WTC11 (cell line): ENCODE results near the gene TRMU. TPM values are rescaled to one million over a fixed set of nuclear protein-coding genes. Genes with fewer than 3 reads are reported as not detected.
"Not testable (repeated sequence)": the region's sequence is repeated elsewhere in the genome, so short reads cannot be mapped to it uniquely, and the experiment has no call there.

Experiments used
- ATAC-seq: fragments of 200-7000 bp; cut with Tn5 transposase; 2 replicates; pipeline ENCODE4 v1.10.0; 2021; ENCODE audit warnings: mild to moderate bottlenecking, moderate library complexity
- CTCF ChIA-PET: fragments of 300-600 bp; sonication (Branson Sonifier 250); formaldehyde crosslinking; loops from one replicate; lab custom pipeline; 2021; ENCODE audit warnings: antibody characterized with exemption; lab: Charles Lee
- POLR2A ChIA-PET: fragments of 350-600 bp; sonication (Branson Sonifier 250); formaldehyde crosslinking; loops from one replicate; lab custom pipeline; 2021; ENCODE audit warnings: antibody characterized with exemption; lab: Charles Lee
- DNase-seq: peaks from one replicate; pipeline ENCODE4 v3.0.0; 2021; ENCODE audit warnings: low spot score
- H3K27ac Mint-ChIP-seq: 2 replicates; pipeline ENCODE4 v1.8.0; 2021; ENCODE audit warnings: mixed read lengths
- H3K27me3 Mint-ChIP-seq: 2 replicates; pipeline ENCODE4 v1.8.0; 2021; ENCODE audit warnings: low read depth, mild to moderate bottlenecking, moderate library complexity, mixed read lengths
- H3K36me3 Mint-ChIP-seq: 2 replicates; pipeline ENCODE4 v1.8.0; 2021; ENCODE audit warnings: mixed read lengths
- H3K4me1 Mint-ChIP-seq: 2 replicates; pipeline ENCODE4 v1.8.0; 2022; ENCODE audit warnings: mixed read lengths
- H3K4me3 Mint-ChIP-seq: 2 replicates; pipeline ENCODE4 v1.8.0; 2021; ENCODE audit warnings: mild to moderate bottlenecking, moderate library complexity, mixed read lengths
- H3K9me3 Mint-ChIP-seq: 2 replicates; pipeline ENCODE4 v1.8.0; 2021; ENCODE audit warnings: mixed read lengths
- AR ChIP-seq: fragments of 250-450 bp; sonication (Bioruptor Pico); IDR thresholded peaks from 2 replicates; pipeline ENCODE4 v1.9.0; 2021; ENCODE audit warnings: mild to moderate bottlenecking
- ATF3 ChIP-seq: sonication (generic); formaldehyde crosslinking; conservative IDR thresholded peaks from 2 replicates; pipeline ENCODE4 v1.8.1; 2022; ENCODE audit warnings: mild to moderate bottlenecking, missing genetic modification reagents
- E2F5 ChIP-seq: sonication (generic); formaldehyde crosslinking; IDR thresholded peaks from 2 replicates; pipeline ENCODE4 v1.8.1; 2022; ENCODE audit warnings: mild to moderate bottlenecking, moderate library complexity, missing genetic modification reagents
- ELF4 ChIP-seq: sonication (generic); formaldehyde crosslinking; IDR thresholded peaks from 2 replicates; pipeline ENCODE4 v1.8.1; 2022; ENCODE audit warnings: low read depth, mild to moderate bottlenecking, moderate library complexity, missing genetic modification reagents
- EMX1 ChIP-seq: fragments of 250-450 bp; sonication (Bioruptor Pico); IDR thresholded peaks from 2 replicates; pipeline ENCODE4 v1.8.0; 2021; ENCODE audit warnings: mild to moderate bottlenecking
- GTF2I ChIP-seq: fragments of 250-450 bp; sonication (Bioruptor Pico); conservative IDR thresholded peaks from 2 replicates; pipeline ENCODE4 v1.4.0; 2021; ENCODE audit warnings: mild to moderate bottlenecking
- IRF2 ChIP-seq: sonication (generic); formaldehyde crosslinking; IDR thresholded peaks from 2 replicates; pipeline ENCODE4 v1.8.0; 2022; ENCODE audit warnings: low read depth, missing genetic modification reagents, borderline replicate concordance
- JAZF1 ChIP-seq: fragments of 250-450 bp; sonication (Bioruptor Pico); IDR thresholded peaks from 2 replicates; pipeline ENCODE4 v1.9.0; 2021; ENCODE audit warnings: moderate library complexity, mild to moderate bottlenecking, inconsistent platforms
- KAT7 ChIP-seq: sonication (generic); formaldehyde crosslinking; IDR thresholded peaks from 2 replicates; pipeline ENCODE4 v1.8.1; 2023; ENCODE audit warnings: missing genetic modification reagents, mild to moderate bottlenecking, borderline replicate concordance
- MXD4 ChIP-seq: fragments of 250-450 bp; sonication (Bioruptor Pico); IDR thresholded peaks from 2 replicates; pipeline ENCODE4 v1.8.0; 2021; ENCODE audit warnings: mild to moderate bottlenecking, moderate library complexity, borderline replicate concordance
- NR3C1 ChIP-seq: sonication (generic); formaldehyde crosslinking; conservative IDR thresholded peaks from 2 replicates; pipeline ENCODE4 v1.8.1; 2023; ENCODE audit warnings: low read depth, mild to moderate bottlenecking, missing genetic modification reagents
- OVOL2 ChIP-seq: fragments of 250-450 bp; sonication (Bioruptor Pico); IDR thresholded peaks from 2 replicates; pipeline ENCODE4 v1.9.0; 2021; ENCODE audit warnings: mild to moderate bottlenecking, borderline replicate concordance
- PRRX2 ChIP-seq: fragments of 250-450 bp; sonication (Bioruptor Pico); IDR thresholded peaks from 2 replicates; pipeline ENCODE4 v1.8.0; 2021; ENCODE audit warnings: mild to moderate bottlenecking
- RELA ChIP-seq: sonication (generic); formaldehyde crosslinking; IDR thresholded peaks from 2 replicates; pipeline ENCODE4 v1.8.1; 2022; ENCODE audit warnings: missing genetic modification reagents, mild to moderate bottlenecking, borderline replicate concordance
- SOX15 ChIP-seq: fragments of 250-450 bp; sonication (Bioruptor Pico); IDR thresholded peaks from 2 replicates; pipeline ENCODE4 v1.9.0; 2021; ENCODE audit warnings: mild to moderate bottlenecking
- TEAD4 ChIP-seq: sonication (generic); formaldehyde crosslinking; IDR thresholded peaks from 2 replicates; pipeline ENCODE4 v1.8.0; 2022; ENCODE audit warnings: mild to moderate bottlenecking, missing genetic modification reagents
- TP53 ChIP-seq: sonication (generic); formaldehyde crosslinking; IDR thresholded peaks from 2 replicates; pipeline ENCODE4 v1.8.1; 2023; ENCODE audit warnings: mild to moderate bottlenecking, missing genetic modification reagents
- ZBTB21 ChIP-seq: sonication (generic); formaldehyde crosslinking; IDR thresholded peaks from 2 replicates; pipeline ENCODE4 v1.8.1; 2023; ENCODE audit warnings: mild to moderate bottlenecking, missing genetic modification reagents, borderline replicate concordance
- ZBTB43 ChIP-seq: sonication (generic); formaldehyde crosslinking; IDR thresholded peaks from 2 replicates; pipeline ENCODE4 v1.8.1; 2023; ENCODE audit warnings: mild to moderate bottlenecking, missing genetic modification reagents
- ZNF121 ChIP-seq: sonication (generic); formaldehyde crosslinking; IDR thresholded peaks from 2 replicates; pipeline ENCODE4 v1.8.0; 2023; ENCODE audit warnings: missing genetic modification reagents
- ZNF138 ChIP-seq: sonication (generic); formaldehyde crosslinking; conservative IDR thresholded peaks from 2 replicates; pipeline ENCODE4 v1.8.1; 2022; ENCODE audit warnings: mild to moderate bottlenecking, moderate library complexity, missing genetic modification reagents
- ZNF232 ChIP-seq: sonication (generic); formaldehyde crosslinking; IDR thresholded peaks from 2 replicates; pipeline ENCODE4 v1.8.0; 2022; ENCODE audit warnings: mild to moderate bottlenecking, missing genetic modification reagents
- ZNF317 ChIP-seq: sonication (generic); formaldehyde crosslinking; IDR thresholded peaks from 2 replicates; pipeline ENCODE4 v1.8.1; 2023; ENCODE audit warnings: low read depth, mild to moderate bottlenecking, moderate library complexity, missing genetic modification reagents, borderline replicate concordance
- ZSCAN18 ChIP-seq: fragments of 250-450 bp; sonication (Bioruptor Pico); IDR thresholded peaks from 2 replicates; pipeline ENCODE4 v2.1.2; 2022; ENCODE audit warnings: mild to moderate bottlenecking, moderate library complexity
- total RNA-seq: library from RNA; stranded (reverse); gene quantifications from 3 replicates; pipeline ENCODE4 v1.2.3, GENCODE V29; 2021

Gene TRMU
- total RNA-seq, 1 experiment from 2014 or later, result 103 TPM

GRCh38 chr22:46402505-46402904, 67.0 kb downstream of the TRMU start:
- Mint-ChIP-seq H3K27ac (no peak overlapping the region), H3K27me3 (no peaks in the 10 kb centered on the region), H3K4me3 (no peak overlapping the region), H3K9me3 (no peaks in the 10 kb centered on the region), H3K4me1 (no peaks in the 10 kb centered on the region), H3K36me3 (no peaks in the 10 kb centered on the region)
- DNase-seq, result no peak
- ChIA-PET POLR2A (no interaction called here), CTCF (interaction anchor here (0.7 to 6.0 kb wide), 3 partner anchors 29 to 47 kb away, joined by 3 to 39 read pairs (median 3); no protein-coding TSS in a partner anchor)
- TF ChIP-seq ZBTB21, result no peak
- no peak for TF ChIP-seq RELA (CRISPR knock-in tag)
- TF ChIP-seq TEAD4 (CRISPR knock-in tag), result no peak
- TF ChIP-seq MXD4 (CRISPR knock-in tag), result no peak
- no peak for TF ChIP-seq AR (CRISPR knock-in tag)
- no peak for TF ChIP-seq ZNF232 (CRISPR knock-in tag)
- no peak for TF ChIP-seq OVOL2 (CRISPR knock-in tag)
- no peak for TF ChIP-seq EMX1 (CRISPR knock-in tag)
- TF ChIP-seq E2F5 (CRISPR knock-in tag), result no peak
- no peak for TF ChIP-seq IRF2 (CRISPR knock-in tag)
- TF ChIP-seq ZBTB43 (CRISPR knock-in tag), result no peak
- TF ChIP-seq JAZF1 (CRISPR knock-in tag), result no peak
- TF ChIP-seq ATF3 (CRISPR knock-in tag), result no peak
- TF ChIP-seq ELF4 (CRISPR knock-in tag), result no peak
- TF ChIP-seq ZSCAN18, result no peak
- no peak for ATAC-seq

GRCh38 chr22:46403880-46404279, 68.4 kb downstream of the TRMU start:
- H3K27me3 Mint-ChIP-seq, H3K4me3 Mint-ChIP-seq, H3K4me1 Mint-ChIP-seq, ATAC-seq, H3K36me3 Mint-ChIP-seq, CTCF ChIA-PET, H3K9me3 Mint-ChIP-seq, DNase-seq, H3K27ac Mint-ChIP-seq: not testable (repeated sequence)
- POLR2A ChIA-PET, result interaction anchor here (0.6 kb wide), 1 partner anchor 157 kb away, joined by 5 read pairs; no protein-coding TSS in a partner anchor

- Mint-ChIP-seq H3K4me3 (no peak overlapping the region), H3K4me1 (peaks cover 3% of the 10 kb centered on the region; the same call in 1 of the 2 replicates), H3K36me3 (peaks cover 3% of the 10 kb centered on the region; the same call in 1 of the 2 replicates), H3K9me3 (no peaks in the 10 kb centered on the region), H3K27ac (no peak overlapping the region), H3K27me3 (no peaks in the 10 kb centered on the region)
- POLR2A ChIA-PET, result no interaction called here
- DNase-seq (no peak), ATAC-seq (no peak)
- no peak for TF ChIP-seq SOX15 (CRISPR knock-in tag)
- TF ChIP-seq GTF2I, result no peak
- TF ChIP-seq ZNF121 (CRISPR knock-in tag), result no peak
- no peak for TF ChIP-seq KAT7
- no peak for TF ChIP-seq ZNF317 (CRISPR knock-in tag)
- no peak for TF ChIP-seq ZNF138
- TF ChIP-seq PRRX2 (CRISPR knock-in tag), result no peak
- no peak for TF ChIP-seq TP53
- no peak for TF ChIP-seq TEAD4 (CRISPR knock-in tag)
- no peak for TF ChIP-seq NR3C1 (CRISPR knock-in tag)
- CTCF ChIA-PET, result interaction anchor here (0.7 to 2.9 kb wide), 2 partner anchors 32 to 38 kb away, joined by 3 to 7 read pairs; no protein-coding TSS in a partner anchor
Measured at GRCh38 chr22:46405901-46406300, 70.4 kb downstream of the TRMU start.
